Activated CD8-positive, alpha-beta T cell treated with anti-CD3 and anti-CD28 coated beads for 36 hours (primary cell): ENCODE measurements around the gene SCGB1A1. TPM values are rescaled to one million over a fixed set of nuclear protein-coding genes. Genes with fewer than 3 reads are reported as not detected.

Experiments used
- ATAC-seq: fragments of 200-7000 bp; cut with Tn5 transposase; one replicate; pipeline ENCODE4 v1.10.0; 2021; ENCODE audit warnings: mild to moderate bottlenecking, moderate library complexity
- CTCF ChIA-PET: fragments of 350-600 bp; sonication (Branson Sonifier 250); formaldehyde crosslinking; loops from one replicate; lab custom pipeline; 2021; ENCODE audit warnings: antibody characterized with exemption; lab: Charles Lee
- POLR2A ChIA-PET: fragments of 350-600 bp; sonication (Branson Sonifier 250); formaldehyde crosslinking; loops from one replicate; lab custom pipeline; 2021; ENCODE audit warnings: antibody characterized with exemption; lab: Charles Lee
- DNase-seq: peaks from one replicate; pipeline ENCODE4 v3.0.0-alpha.2; 2020
- H3K27ac Mint-ChIP-seq: one replicate; pipeline ENCODE4 v1.8.0; 2021; ENCODE audit warnings: mild to moderate bottlenecking, mixed read lengths
- H3K27me3 Mint-ChIP-seq: one replicate; pipeline ENCODE4 v1.8.0; 2021; ENCODE audit warnings: mixed read lengths
- H3K36me3 Mint-ChIP-seq: one replicate; pipeline ENCODE4 v1.8.0; 2021; ENCODE audit warnings: low read depth, mixed read lengths
- H3K4me1 Mint-ChIP-seq: one replicate; pipeline ENCODE4 v1.8.0; 2021; ENCODE audit warnings: low read depth, mixed read lengths
- H3K4me3 Mint-ChIP-seq: one replicate; pipeline ENCODE4 v1.8.0; 2021; ENCODE audit warnings: mild to moderate bottlenecking, moderate library complexity, mixed read lengths
- H3K9me3 Mint-ChIP-seq: one replicate; pipeline ENCODE4 v1.8.0; 2021; ENCODE audit warnings: mixed read lengths
- intact Hi-C: fragments of 100-400 bp; cut with micrococcal nuclease; formaldehyde crosslinking; loops from one replicate; pipeline ENCODE4 v1.10.0; 2022
- total RNA-seq, 2 experiments: library from RNA; stranded (reverse); gene quantifications; one replicate each; pipeline ENCODE4 v1.2.3, GENCODE V29; 2021
- TF ChIP-seq, protein P1 (sequence below): fragments of 200-600 bp; IDR thresholded peaks from one replicate; pipeline ENCODE4 v1.8.0; 2022; ENCODE audit warnings: antibody characterized with exemption, mild to moderate bottlenecking

SCGB1A1 gene
- total RNA-seq, 2 experiments from 2014 or later, result not detected

DNA sequence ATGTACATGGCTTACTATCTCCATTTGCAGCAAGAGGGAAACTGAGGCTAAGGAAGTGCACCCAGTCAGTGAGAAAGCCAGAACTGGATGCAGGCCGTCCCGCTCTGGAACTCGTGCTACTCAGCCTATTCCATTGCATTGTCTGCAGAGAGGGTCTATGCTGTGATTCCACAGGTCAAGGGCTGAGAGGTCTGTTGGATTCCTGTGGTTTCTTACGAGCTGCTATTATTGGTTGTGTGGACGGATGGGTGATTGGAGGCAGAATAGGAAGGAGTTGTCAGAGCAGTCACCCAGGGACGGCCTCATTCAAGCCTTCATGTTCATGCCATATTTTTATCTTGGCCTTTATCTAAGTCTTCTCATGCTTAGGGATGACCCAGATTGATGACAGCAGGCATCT lies 33.4 kb downstream of the SCGB1A1 start:
- CTCF ChIA-PET, result interaction anchor here (1.0 kb wide), 1 partner anchor 91 kb away, joined by 4 read pairs; no protein-coding TSS in a partner anchor

DNA sequence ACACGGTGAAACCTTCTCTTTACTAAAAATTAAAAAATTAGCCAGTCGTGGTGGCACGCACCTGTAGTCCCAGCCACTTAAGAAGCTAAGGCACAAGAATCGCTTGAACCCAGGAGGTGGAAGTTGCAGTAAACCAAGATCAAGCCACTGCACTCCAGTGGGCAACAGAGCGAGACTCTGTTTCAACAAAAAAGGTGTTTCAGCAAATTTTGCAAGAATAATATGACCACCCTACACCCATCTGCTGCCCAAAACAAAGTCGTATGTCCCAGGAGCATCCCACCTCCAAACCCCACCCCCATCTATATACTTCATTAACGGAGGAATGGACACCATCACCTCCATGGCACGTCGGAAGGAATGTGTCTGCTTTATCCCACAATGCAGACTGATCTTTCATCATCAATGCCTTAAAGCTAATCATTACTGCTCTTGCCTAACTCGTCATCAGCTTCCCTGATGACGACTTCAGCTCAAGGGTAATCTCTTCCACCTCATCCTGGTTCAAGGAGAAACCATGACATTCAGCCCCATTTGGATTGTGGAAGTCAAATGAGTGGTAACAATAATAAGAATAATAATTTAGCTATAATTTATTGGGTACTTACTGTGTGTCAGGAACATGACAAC lies 34.1 kb downstream of the SCGB1A1 start:
- no peaks in the 10 kb centered on the region for H3K4me1 Mint-ChIP-seq
- ChIA-PET POLR2A (no interaction called here), CTCF (interaction anchor here (1.0 to 1.1 kb wide), 3 partner anchors 28 to 90 kb away, joined by 3 to 5 read pairs (median 4); no protein-coding TSS in a partner anchor)
- no peak overlapping the region for H3K4me3 Mint-ChIP-seq
- intact Hi-C loops, result no loop called here
- DNase-seq (no peak), ATAC-seq (no peak)
- no peaks in the 10 kb centered on the region for H3K36me3 Mint-ChIP-seq
- TF ChIP-seq, protein P1, sequence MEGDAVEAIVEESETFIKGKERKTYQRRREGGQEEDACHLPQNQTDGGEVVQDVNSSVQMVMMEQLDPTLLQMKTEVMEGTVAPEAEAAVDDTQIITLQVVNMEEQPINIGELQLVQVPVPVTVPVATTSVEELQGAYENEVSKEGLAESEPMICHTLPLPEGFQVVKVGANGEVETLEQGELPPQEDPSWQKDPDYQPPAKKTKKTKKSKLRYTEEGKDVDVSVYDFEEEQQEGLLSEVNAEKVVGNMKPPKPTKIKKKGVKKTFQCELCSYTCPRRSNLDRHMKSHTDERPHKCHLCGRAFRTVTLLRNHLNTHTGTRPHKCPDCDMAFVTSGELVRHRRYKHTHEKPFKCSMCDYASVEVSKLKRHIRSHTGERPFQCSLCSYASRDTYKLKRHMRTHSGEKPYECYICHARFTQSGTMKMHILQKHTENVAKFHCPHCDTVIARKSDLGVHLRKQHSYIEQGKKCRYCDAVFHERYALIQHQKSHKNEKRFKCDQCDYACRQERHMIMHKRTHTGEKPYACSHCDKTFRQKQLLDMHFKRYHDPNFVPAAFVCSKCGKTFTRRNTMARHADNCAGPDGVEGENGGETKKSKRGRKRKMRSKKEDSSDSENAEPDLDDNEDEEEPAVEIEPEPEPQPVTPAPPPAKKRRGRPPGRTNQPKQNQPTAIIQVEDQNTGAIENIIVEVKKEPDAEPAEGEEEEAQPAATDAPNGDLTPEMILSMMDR, result no peak
- H3K27ac Mint-ChIP-seq, result no peak overlapping the region
- peaks cover 1% of the 10 kb centered on the region for H3K27me3 Mint-ChIP-seq
- no peaks in the 10 kb centered on the region for H3K9me3 Mint-ChIP-seq

More for the DNA sequence above, 33.4 kb downstream of the SCGB1A1 start:
- H3K27me3 Mint-ChIP-seq, result peaks cover 6% of the 10 kb centered on the region
- POLR2A ChIA-PET, result no interaction called here
- H3K36me3 Mint-ChIP-seq, result no peaks in the 10 kb centered on the region
- intact Hi-C loops, result no loop called here
- H3K4me1 Mint-ChIP-seq, result no peaks in the 10 kb centered on the region
- H3K27ac Mint-ChIP-seq, result no peak overlapping the region
- ATAC-seq (no peak), DNase-seq (no peak)
- H3K9me3 Mint-ChIP-seq, result no peaks in the 10 kb centered on the region
- TF ChIP-seq, protein P1, result no peak
- H3K4me3 Mint-ChIP-seq, result no peak overlapping the region

DNA sequence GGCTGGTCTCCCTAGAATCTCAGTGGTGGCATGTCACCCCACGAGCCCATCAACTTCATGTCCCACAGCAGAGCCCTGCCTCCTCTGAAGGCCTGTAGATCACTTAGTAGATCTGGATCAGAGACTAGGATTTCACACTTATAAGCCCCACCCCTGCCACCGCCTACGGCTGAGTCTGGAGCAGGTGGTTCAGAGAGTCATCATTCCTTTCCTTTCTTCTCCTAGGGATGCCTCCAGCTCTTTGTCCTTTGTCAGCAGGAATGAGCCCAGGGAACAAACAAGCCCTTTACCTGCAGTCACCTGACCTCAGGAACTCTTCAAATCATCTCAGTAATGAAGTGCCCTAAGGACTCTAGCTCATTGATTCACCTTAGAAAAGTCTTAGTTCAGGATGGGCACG lies 37.8 kb downstream of the SCGB1A1 start:
- Mint-ChIP-seq H3K4me3 (no peak overlapping the region), H3K4me1 (no peaks in the 10 kb centered on the region), H3K27ac (no peak overlapping the region), H3K36me3 (no peaks in the 10 kb centered on the region), H3K27me3 (no peaks in the 10 kb centered on the region), H3K9me3 (no peaks in the 10 kb centered on the region)
- no peak for ATAC-seq
- POLR2A ChIA-PET, result interaction anchor here (1.0 kb wide), 1 partner anchor 8 kb away, joined by 4 read pairs; no protein-coding TSS in a partner anchor
- CTCF ChIA-PET, result interaction anchor here (1.2 to 2.5 kb wide), 2 partner anchors 32 to 86 kb away, joined by 5 to 7 read pairs; no protein-coding TSS in a partner anchor
- TF ChIP-seq, protein P1, result no peak
- intact Hi-C loops, result no loop called here
- DNase-seq, result no peak

DNA sequence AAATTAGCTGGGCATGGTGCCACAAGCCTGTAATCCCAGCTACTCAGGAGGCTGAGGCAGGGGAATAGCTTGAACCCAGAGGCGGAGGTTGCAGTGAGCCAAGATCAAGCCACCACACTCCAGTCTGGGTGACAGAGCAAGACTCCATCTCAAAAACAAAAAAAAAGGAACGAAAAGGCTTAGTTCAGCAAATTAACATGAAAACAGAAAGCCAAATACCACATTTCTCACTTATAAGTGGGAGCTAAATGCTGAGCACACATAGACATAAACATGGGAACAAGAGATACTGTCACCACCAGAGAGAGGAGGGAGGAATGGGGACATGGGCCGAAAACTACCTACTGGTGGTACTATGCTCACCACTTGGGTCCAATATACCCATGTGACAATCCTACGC lies 38.6 kb downstream of the SCGB1A1 start:
- ChIA-PET POLR2A (no interaction called here), CTCF (interaction anchor here (0.6 to 3.1 kb wide), 3 partner anchors 33 to 286 kb away, joined by 3 to 14 read pairs (median 7); no protein-coding TSS in a partner anchor)
- H3K27ac Mint-ChIP-seq, result no peak overlapping the region
- intact Hi-C loops, result no loop called here
- ATAC-seq (no peak), DNase-seq (no peak)
- H3K4me1 Mint-ChIP-seq, result no peaks in the 10 kb centered on the region
- H3K9me3 Mint-ChIP-seq, result no peaks in the 10 kb centered on the region
- H3K27me3 Mint-ChIP-seq, result no peaks in the 10 kb centered on the region
- H3K4me3 Mint-ChIP-seq, result no peak overlapping the region
- H3K36me3 Mint-ChIP-seq, result no peaks in the 10 kb centered on the region
- TF ChIP-seq, protein P1, result no peak
